Glutamatergic neuron (in vitro differentiated cells): ENCODE data around the gene AP5Z1. TPM values are rescaled to one million over a fixed set of nuclear protein-coding genes. Genes with fewer than 3 reads are reported as not detected.
A peak's percentile ranks its signal among the peaks of the same experiment; 100 is the strongest.

Experiments used
- DNase-seq: peaks from one replicate; pipeline ENCODE4 v3.0.0; 2022
- H3K27ac Mint-ChIP-seq: one replicate; pipeline ENCODE4 v1.8.0; 2020; ENCODE audit warnings: mild to moderate bottlenecking, mixed read lengths, inconsistent platforms; ENCODE audit not compliant: unreplicated experiment
- H3K27me3 Mint-ChIP-seq: one replicate; pipeline ENCODE4 v1.8.0; 2020; ENCODE audit warnings: mild to moderate bottlenecking, moderate library complexity, mixed read lengths, inconsistent platforms; ENCODE audit not compliant: unreplicated experiment
- H3K36me3 Mint-ChIP-seq: one replicate; pipeline ENCODE4 v1.8.0; 2020; ENCODE audit warnings: mild to moderate bottlenecking, mixed read lengths, inconsistent platforms; ENCODE audit not compliant: unreplicated experiment
- H3K4me1 Mint-ChIP-seq: one replicate; pipeline ENCODE4 v1.8.0; 2020; ENCODE audit warnings: mild to moderate bottlenecking, low read depth, mixed read lengths, inconsistent platforms; ENCODE audit not compliant: unreplicated experiment
- H3K4me3 Mint-ChIP-seq: one replicate; pipeline ENCODE4 v1.8.0; 2020; ENCODE audit warnings: mild to moderate bottlenecking, mixed read lengths, inconsistent platforms; ENCODE audit not compliant: unreplicated experiment
- H3K9me3 Mint-ChIP-seq: one replicate; pipeline ENCODE4 v1.8.0; 2020; ENCODE audit warnings: mild to moderate bottlenecking, moderate library complexity, mixed read lengths, inconsistent platforms; ENCODE audit not compliant: unreplicated experiment
- CTCF ChIP-seq: fragments of 200-600 bp; sonication (generic); IDR thresholded peaks from one replicate; pipeline ENCODE4 v1.5.0; 2021; ENCODE audit not compliant: partially characterized antibody, unreplicated experiment
- total RNA-seq: library from RNA; stranded (reverse); fragmentation: NEBNext Ultra II Directional; extraction: Animal tissue kit (Norgen Biotek cat#: 25700); gene quantifications from one replicate; pipeline ENCODE4 v1.2.1, GENCODE V29; 2021; ENCODE audit not compliant: unreplicated experiment

AP5Z1 gene
- total RNA-seq, 1 donor from 2014 or later = 49.8 TPM

DNA sequence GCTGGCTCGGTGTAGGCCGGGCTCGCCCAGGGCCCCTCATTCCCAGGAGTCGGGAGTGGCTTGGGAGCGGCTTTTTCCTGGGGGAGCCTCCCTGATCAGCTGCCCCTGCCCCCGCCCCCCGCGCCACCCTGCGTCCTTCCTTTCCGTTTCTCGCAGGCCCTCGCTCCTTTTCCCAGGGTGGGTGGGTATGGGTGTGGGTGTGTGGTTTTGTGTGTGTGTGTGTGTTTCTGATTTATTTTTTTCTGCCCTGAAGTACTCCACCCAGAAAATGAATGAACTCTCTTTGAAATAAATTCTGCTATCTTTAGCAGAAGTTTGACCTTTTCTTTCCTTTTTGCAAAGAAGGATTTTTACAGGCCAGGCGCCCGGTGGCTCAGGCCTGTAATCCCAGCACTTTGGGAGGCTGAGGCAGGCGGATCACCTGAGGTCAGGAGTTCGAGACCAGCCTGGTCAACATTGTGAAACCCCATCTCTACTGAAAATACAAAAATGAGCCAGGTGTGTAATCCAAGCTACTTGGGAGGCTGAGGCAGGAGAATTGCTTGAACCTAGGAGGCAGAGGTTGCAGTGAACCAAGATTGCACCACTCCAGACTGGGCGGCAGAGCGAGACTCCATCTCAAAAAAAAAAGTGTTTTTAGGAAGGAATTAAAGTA, 30.0 kb upstream of the AP5Z1 start:
- peaks cover 5% of the 10 kb centered on the region for H3K27me3 Mint-ChIP-seq
- H3K36me3 Mint-ChIP-seq = no peaks in the 10 kb centered on the region
- H3K27ac Mint-ChIP-seq = peak overlapping the region; percentile 96
- H3K4me3 Mint-ChIP-seq = peak overlapping the region; percentile 69
- peaks cover 30% of the 10 kb centered on the region for H3K4me1 Mint-ChIP-seq
- no peak for TF ChIP-seq CTCF
- no peak for DNase-seq
- H3K9me3 Mint-ChIP-seq = peaks cover 3% of the 10 kb centered on the region

GRCh38 chr7:4745971-4746919, 29.2 kb upstream of the AP5Z1 start:
- H3K27me3 Mint-ChIP-seq = peaks cover 6% of the 10 kb centered on the region
- no peak for DNase-seq
- no peak for TF ChIP-seq CTCF
- H3K36me3 Mint-ChIP-seq = no peaks in the 10 kb centered on the region
- no peak overlapping the region for H3K4me3 Mint-ChIP-seq
- H3K27ac Mint-ChIP-seq = peak overlapping the region; percentile 45
- H3K9me3 Mint-ChIP-seq = peaks cover 2% of the 10 kb centered on the region
- peaks cover 27% of the 10 kb centered on the region for H3K4me1 Mint-ChIP-seq

GRCh38 chr7:4747013-4747412, 28.4 kb upstream of the AP5Z1 start:
- DNase-seq = no peak
- peaks cover 24% of the 10 kb centered on the region for H3K4me1 Mint-ChIP-seq
- H3K36me3 Mint-ChIP-seq = no peaks in the 10 kb centered on the region
- TF ChIP-seq CTCF = no peak
- H3K9me3 Mint-ChIP-seq = peaks cover 2% of the 10 kb centered on the region
- peaks cover 6% of the 10 kb centered on the region for H3K27me3 Mint-ChIP-seq
- H3K4me3 Mint-ChIP-seq = no peak overlapping the region
- no peak overlapping the region for H3K27ac Mint-ChIP-seq

DNA sequence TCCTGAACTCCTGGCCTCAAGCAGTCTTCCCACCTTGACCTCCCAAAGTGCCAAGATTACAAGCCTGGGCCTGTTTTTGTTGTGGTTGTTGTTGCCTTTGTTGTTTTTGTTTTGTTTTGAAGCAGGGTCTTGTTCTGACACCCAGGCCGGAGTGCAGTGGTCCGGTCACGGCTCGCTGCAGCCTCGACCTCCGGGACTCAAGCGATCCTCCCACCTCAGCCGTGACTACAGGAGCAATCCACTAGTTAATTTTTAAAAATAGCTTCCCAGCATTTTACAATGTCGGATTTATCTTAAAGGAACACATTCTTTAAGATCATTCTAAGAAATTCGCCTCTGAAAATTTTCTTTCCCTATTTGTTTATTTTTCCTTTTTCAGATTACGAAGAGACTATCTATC, 27.7 kb upstream of the AP5Z1 start:
- no peak overlapping the region for H3K4me3 Mint-ChIP-seq
- H3K9me3 Mint-ChIP-seq = peaks cover 2% of the 10 kb centered on the region
- H3K27me3 Mint-ChIP-seq = peaks cover 6% of the 10 kb centered on the region
- H3K27ac Mint-ChIP-seq = no peak overlapping the region
- peaks cover 24% of the 10 kb centered on the region for H3K4me1 Mint-ChIP-seq
- no peak for DNase-seq
- no peak for TF ChIP-seq CTCF
- H3K36me3 Mint-ChIP-seq = no peaks in the 10 kb centered on the region

GRCh38 chr7:4748231-4748681, 27.2 kb upstream of the AP5Z1 start:
- H3K27ac Mint-ChIP-seq = peak overlapping the region; percentile 59
- peak overlapping the region; percentile 30 for H3K4me3 Mint-ChIP-seq
- no peak for TF ChIP-seq CTCF
- H3K9me3 Mint-ChIP-seq = peaks cover 2% of the 10 kb centered on the region
- H3K4me1 Mint-ChIP-seq = peaks cover 24% of the 10 kb centered on the region
- no peaks in the 10 kb centered on the region for H3K36me3 Mint-ChIP-seq
- no peak for DNase-seq
- peaks cover 7% of the 10 kb centered on the region for H3K27me3 Mint-ChIP-seq
